GM06990 (cell line): ENCODE data around the gene TMEM208.
A peak's percentile ranks its signal among the peaks of the same experiment; 100 is the strongest.

ENCODE experiments used
- DNase-seq: peaks from one replicate; pipeline ENCODE4 v3.0.0-alpha.2; 2011; ENCODE audit not compliant: insufficient read length; ENCODE audit errors: extremely low read depth
- H3K27me3 ChIP-seq: replicated peaks from 2 replicates; pipeline ENCODE4 v1.6.0; 2011; ENCODE audit warnings: low read length; ENCODE audit not compliant: control insufficient read depth, insufficient read depth
- H3K36me3 ChIP-seq: 2 replicates; pipeline ENCODE4 v1.5.1; 2011; ENCODE audit warnings: low read length; ENCODE audit not compliant: control insufficient read depth, insufficient read depth
- H3K4me3 ChIP-seq: replicated peaks from 2 replicates; pipeline ENCODE4 v1.5.1; 2011; ENCODE audit warnings: low read depth, mild to moderate bottlenecking, control low read depth, low read length
- CTCF ChIP-seq: IDR thresholded peaks from 2 replicates; pipeline ENCODE4 v1.5.1; 2011; ENCODE audit warnings: low read length, control low read depth, mild to moderate bottlenecking, inconsistent platforms; ENCODE audit not compliant: insufficient read depth, poor library complexity, severe bottlenecking

The TMEM208 gene

GRCh38 chr16:67246756-67247191, 19.8 kb downstream of the TMEM208 start:
- no peak for TF ChIP-seq CTCF
- DNase-seq: no peak
- Histone ChIP-seq H3K36me3 (no peaks in the 10 kb centered on the region), H3K27me3 (no peaks in the 10 kb centered on the region), H3K4me3 (peak overlapping the region; percentile 71)

- no peak for TF ChIP-seq CTCF
- peak; percentile 98 for DNase-seq
- peak within 1 kb of the TSS; percentile 71 for H3K4me3 ChIP-seq
- no peaks in the 10 kb centered on the region for H3K36me3 ChIP-seq
- no peaks in the 10 kb centered on the region for H3K27me3 ChIP-seq
Observed at GRCh38 chr16:67247192-67248072, 20.5 kb downstream of the TMEM208 start, which contains the start of gene FHOD1. FHOD1 (minus strand) TSS chr16:67247481; CDS start chr16:67247410, 71 bp downstream.

GRCh38 chr16:67248073-67248400, 21.1 kb downstream of the TMEM208 start:
- no peak for DNase-seq
- no peak for TF ChIP-seq CTCF
- H3K4me3 ChIP-seq: peak overlapping the region; percentile 51
- no peaks in the 10 kb centered on the region; the same call in 1 of the 2 replicates for H3K36me3 ChIP-seq
- no peaks in the 10 kb centered on the region for H3K27me3 ChIP-seq

- H3K4me3 ChIP-seq: peak within 1 kb of the TSS; percentile 51
- H3K36me3 ChIP-seq: no peaks in the 10 kb centered on the region; the same call in 1 of the 2 replicates
- TF ChIP-seq CTCF: no peak
- peak; percentile 69 for DNase-seq
- H3K27me3 ChIP-seq: no peaks in the 10 kb centered on the region
Observed at GRCh38 chr16:67248401-67249177, 21.7 kb downstream of the TMEM208 start, which contains the start of gene SLC9A5. SLC9A5 (plus strand) TSS chr16:67248979; CDS start chr16:67249015, 36 bp downstream.

GRCh38 chr16:67249178-67250044, 22.5 kb downstream of the TMEM208 start:
- no peaks in the 10 kb centered on the region; the same call in 1 of the 2 replicates for H3K36me3 ChIP-seq
- DNase-seq: no peak
- no peaks in the 10 kb centered on the region for H3K27me3 ChIP-seq
- peak overlapping the region; percentile 51 for H3K4me3 ChIP-seq
- TF ChIP-seq CTCF: no peak
